HG02763 (cell line): ENCODE data around the gene NRG3.

Experiments
- ATAC-seq: cut with Tn5 transposase; IDR thresholded peaks from one replicate; pipeline ENCODE4 v1.9.1; 2021; ENCODE audit warnings: mild to moderate bottlenecking, moderate library complexity; ENCODE audit not compliant: unreplicated experiment

NRG3 gene

GRCh38 chr10:82084496-82084895 is 209.5 kb downstream of the NRG3 start:
- no peak for ATAC-seq

GRCh38 chr10:82084904-82085303 is 209.9 kb downstream of the NRG3 start:
- ATAC-seq: no peak

- no peak for ATAC-seq
These were observed 214.3 kb downstream of the NRG3 start for GRCh38 chr10:82089327-82089726.

- ATAC-seq: no peak
These were observed 216.4 kb downstream of the NRG3 start for GRCh38 chr10:82091413-82091812.

- no peak for ATAC-seq
These were observed 217.1 kb downstream of the NRG3 start for GRCh38 chr10:82092111-82092510.

GRCh38 chr10:82124713-82125112 is 249.7 kb downstream of the NRG3 start:
- no peak for ATAC-seq

GRCh38 chr10:82128527-82128926 is 253.5 kb downstream of the NRG3 start:
- ATAC-seq: no peak

GRCh38 chr10:82136103-82136502 is 261.1 kb downstream of the NRG3 start:
- no peak for ATAC-seq

- no peak for ATAC-seq
These were observed 269.2 kb downstream of the NRG3 start for GRCh38 chr10:82144153-82144552.

GRCh38 chr10:82148764-82149163 is 273.8 kb downstream of the NRG3 start:
- no peak for ATAC-seq

- no peak for ATAC-seq
These were observed 274.7 kb downstream of the NRG3 start for GRCh38 chr10:82149674-82150073.

GRCh38 chr10:82150123-82150900 is 275.3 kb downstream of the NRG3 start:
- no peak for ATAC-seq

GRCh38 chr10:82160307-82160706 is 285.3 kb downstream of the NRG3 start:
- no peak for ATAC-seq

- no peak for ATAC-seq
These were observed 286.3 kb downstream of the NRG3 start for GRCh38 chr10:82161264-82161663.

- no peak for ATAC-seq
These were observed 287.7 kb downstream of the NRG3 start for GRCh38 chr10:82162549-82163195.

GRCh38 chr10:82171899-82172298 is 296.9 kb downstream of the NRG3 start:
- no peak for ATAC-seq

GRCh38 chr10:82176587-82176986 is 301.6 kb downstream of the NRG3 start:
- no peak for ATAC-seq

GRCh38 chr10:82190432-82191260 is 315.7 kb downstream of the NRG3 start:
- ATAC-seq: no peak

- no peak for ATAC-seq
These were observed 316.7 kb downstream of the NRG3 start for GRCh38 chr10:82191653-82192052.

GRCh38 chr10:82192665-82193064 is 317.7 kb downstream of the NRG3 start:
- no peak for ATAC-seq

GRCh38 chr10:82194419-82194818 is 319.4 kb downstream of the NRG3 start:
- no peak for ATAC-seq

- no peak for ATAC-seq
These were observed 331.8 kb downstream of the NRG3 start for GRCh38 chr10:82206831-82207230.
